AG04450 (cell line): ENCODE measurements around the gene DYRK3. TPM values are rescaled to one million over a fixed set of nuclear protein-coding genes. Genes with fewer than 3 reads are reported as not detected.
"Not testable (repeated sequence)": the region's sequence is repeated elsewhere in the genome, so short reads cannot be mapped to it uniquely, and the experiment has no call there.

Experiments used
- CTCF ChIA-PET: fragments of 300-600, 350-600 bp; formaldehyde crosslinking; extraction: SDS; loops from one replicate; lab custom pipeline; 2022; ENCODE audit warnings: antibody characterized with exemption, inconsistent platforms; lab: Charles Lee
- POLR2A ChIA-PET: fragments of 350-600 bp; formaldehyde crosslinking; extraction: SDS; loops from one replicate; lab custom pipeline; 2021; ENCODE audit warnings: antibody characterized with exemption, inconsistent platforms; lab: Yijun Ruan, JAX
- DNase-seq: peaks from one replicate; pipeline ENCODE4 v3.0.0-alpha.2; 2011; ENCODE audit warnings: low read depth, low spot score
- H3K27ac ChIP-seq: one replicate; pipeline ENCODE4 v1.5.1; 2012; ENCODE audit warnings: low read depth, low read length, control low read depth
- H3K27me3 ChIP-seq: one replicate; pipeline ENCODE4 v1.6.0; 2012; ENCODE audit warnings: low read length; ENCODE audit not compliant: control insufficient read depth, insufficient read depth
- H3K4me3 ChIP-seq: 2 replicates; pipeline ENCODE4 v1.5.1; 2011; ENCODE audit warnings: mild to moderate bottlenecking, low read depth, low read length, control low read depth
- H3K9me3 ChIP-seq: 2 replicates; pipeline ENCODE4 v1.5.1; 2012; ENCODE audit warnings: low read length; ENCODE audit not compliant: control insufficient read depth, insufficient read depth
- polyA plus RNA-seq: library from polyadenylated mRNA; depleted of rRNA; stranded (reverse); fragments of >200 nt; gene quantifications from 2 replicates; pipeline ENCODE4 v1.2.3, GENCODE V29; 2011
- TF ChIP-seq, protein P1 (sequence below): IDR thresholded peaks from 2 replicates; pipeline ENCODE4 v1.5.1; 2011; ENCODE audit warnings: low read depth, low read length, control low read depth, inconsistent platforms

Gene DYRK3
- polyA plus RNA-seq, 1 experiment = 13.4 TPM

DNA sequence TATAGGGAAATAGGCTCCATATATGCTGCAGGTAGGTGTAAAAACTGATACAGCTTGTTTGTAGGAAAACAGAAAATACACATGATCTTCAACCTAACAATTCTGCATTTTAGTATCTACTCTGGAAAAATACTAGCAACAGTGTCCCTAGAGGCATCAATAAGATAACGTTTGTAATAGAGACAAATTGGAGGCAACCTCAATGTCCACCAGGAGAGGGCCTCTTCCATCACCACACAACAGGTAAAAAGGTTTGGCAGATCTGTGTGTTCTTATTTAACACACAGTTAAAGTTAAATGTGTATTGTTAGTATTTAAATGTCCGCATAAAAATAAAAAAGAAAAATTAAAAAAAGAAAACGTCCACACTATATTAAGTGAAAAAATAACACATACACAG is 28.5 kb upstream of the DYRK3 start:
- DNase-seq = no peak
- TF ChIP-seq, protein P1, sequence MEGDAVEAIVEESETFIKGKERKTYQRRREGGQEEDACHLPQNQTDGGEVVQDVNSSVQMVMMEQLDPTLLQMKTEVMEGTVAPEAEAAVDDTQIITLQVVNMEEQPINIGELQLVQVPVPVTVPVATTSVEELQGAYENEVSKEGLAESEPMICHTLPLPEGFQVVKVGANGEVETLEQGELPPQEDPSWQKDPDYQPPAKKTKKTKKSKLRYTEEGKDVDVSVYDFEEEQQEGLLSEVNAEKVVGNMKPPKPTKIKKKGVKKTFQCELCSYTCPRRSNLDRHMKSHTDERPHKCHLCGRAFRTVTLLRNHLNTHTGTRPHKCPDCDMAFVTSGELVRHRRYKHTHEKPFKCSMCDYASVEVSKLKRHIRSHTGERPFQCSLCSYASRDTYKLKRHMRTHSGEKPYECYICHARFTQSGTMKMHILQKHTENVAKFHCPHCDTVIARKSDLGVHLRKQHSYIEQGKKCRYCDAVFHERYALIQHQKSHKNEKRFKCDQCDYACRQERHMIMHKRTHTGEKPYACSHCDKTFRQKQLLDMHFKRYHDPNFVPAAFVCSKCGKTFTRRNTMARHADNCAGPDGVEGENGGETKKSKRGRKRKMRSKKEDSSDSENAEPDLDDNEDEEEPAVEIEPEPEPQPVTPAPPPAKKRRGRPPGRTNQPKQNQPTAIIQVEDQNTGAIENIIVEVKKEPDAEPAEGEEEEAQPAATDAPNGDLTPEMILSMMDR = peak; percentile 63
- CTCF ChIA-PET = interaction anchor here (0.6 to 8.1 kb wide), 11 partner anchors 8 to 375 kb away, joined by 3 to 104 read pairs (median 5); no protein-coding TSS in a partner anchor
- no peaks in the 10 kb centered on the region for H3K9me3 ChIP-seq
- POLR2A ChIA-PET = no interaction called here
- no peak overlapping the region for H3K4me3 ChIP-seq
- H3K27ac ChIP-seq = no peak overlapping the region
- H3K27me3 ChIP-seq = no peaks in the 10 kb centered on the region

GRCh38 chr1:206608108-206608698 is 27.1 kb upstream of the DYRK3 start:
- ChIA-PET CTCF (interaction anchor here (0.6 to 8.1 kb wide), 12 partner anchors 9 to 374 kb away, joined by 3 to 104 read pairs (median 7); no protein-coding TSS in a partner anchor), POLR2A (no interaction called here)
- TF ChIP-seq, protein P1 = peak; percentile 82
- Histone ChIP-seq H3K4me3 (no peak overlapping the region), H3K9me3 (no peaks in the 10 kb centered on the region), H3K27me3 (no peaks in the 10 kb centered on the region), H3K27ac (no peak overlapping the region)
- DNase-seq = no peak

DNA sequence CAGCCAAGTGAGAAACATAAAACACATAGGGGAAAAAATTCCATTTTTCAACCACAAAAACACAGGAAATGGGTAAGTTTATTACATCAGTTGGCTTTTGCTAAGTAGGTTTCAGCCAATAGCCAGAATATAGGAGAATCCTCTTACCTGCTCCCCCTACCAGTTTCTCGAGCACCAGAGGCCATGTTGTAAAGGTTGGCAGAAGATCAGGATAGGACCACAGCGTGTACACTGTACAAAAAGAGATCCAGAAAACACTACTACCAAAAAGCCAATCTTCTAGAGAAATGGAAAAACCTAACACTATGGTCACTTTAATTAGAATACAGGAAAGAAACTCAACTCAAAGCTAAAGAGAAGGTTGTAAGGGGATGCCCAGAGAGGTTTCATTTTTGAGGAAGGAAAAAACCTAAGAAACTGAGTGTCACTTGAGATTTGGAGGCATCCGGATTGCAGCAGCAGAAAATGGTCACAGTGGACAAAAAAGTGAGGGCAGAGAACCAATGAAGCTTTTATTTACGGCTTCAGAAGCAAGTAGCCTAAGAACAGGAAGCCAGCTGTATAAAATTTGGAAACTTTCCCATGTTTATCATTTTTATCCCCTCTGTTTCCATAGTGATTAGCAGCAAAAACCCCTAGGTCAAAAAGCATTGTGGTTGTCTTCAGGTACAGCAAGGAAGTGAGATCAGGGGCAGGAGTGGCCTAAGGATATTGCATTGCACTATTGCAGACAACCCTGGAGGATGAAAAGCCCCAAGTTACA is 25.9 kb upstream of the DYRK3 start:
- no peaks in the 10 kb centered on the region for H3K27me3 ChIP-seq
- no peaks in the 10 kb centered on the region for H3K9me3 ChIP-seq
- ChIA-PET CTCF (interaction anchor here (0.7 to 8.1 kb wide), 11 partner anchors 10 to 373 kb away, joined by 3 to 104 read pairs (median 5); no protein-coding TSS in a partner anchor), POLR2A (no interaction called here)
- H3K4me3 ChIP-seq = no peak overlapping the region
- DNase-seq = no peak
- TF ChIP-seq, protein P1 = no peak
- no peak overlapping the region for H3K27ac ChIP-seq

GRCh38 chr1:206612129-206612876 is 23.0 kb upstream of the DYRK3 start, which contains the start of gene EIF2D:
TSS of gene EIF2D (minus strand) at chr1:206612465. CDS start at chr1:206612342, 123 bp downstream.
- TF ChIP-seq, protein P1 = peak; percentile 91
- H3K27me3 ChIP-seq = peaks cover 6% of the 10 kb centered on the region

DNA sequence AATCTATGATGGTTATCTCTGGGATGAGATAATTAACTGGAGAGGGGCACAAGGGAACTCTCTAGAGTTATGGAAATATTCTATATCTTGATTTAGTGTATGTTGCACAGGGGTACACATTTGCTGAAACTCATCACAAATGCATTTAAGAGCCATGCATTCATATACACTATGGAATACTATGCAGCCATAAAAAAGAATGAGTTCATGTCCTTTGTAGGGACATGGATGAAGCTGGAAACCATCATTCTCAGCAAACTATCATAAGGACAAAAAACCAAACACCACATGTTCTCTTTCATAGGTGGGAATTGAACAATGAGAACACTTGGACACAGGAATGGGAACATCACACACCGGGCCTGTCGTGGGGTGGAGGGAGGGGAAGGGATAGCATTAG is 8.9 kb upstream of the DYRK3 start:
- H3K9me3 ChIP-seq, POLR2A ChIA-PET, H3K27me3 ChIP-seq, H3K27ac ChIP-seq, H3K4me3 ChIP-seq, DNase-seq: not testable (repeated sequence)
- CTCF ChIA-PET = interaction anchor here (2.3 to 2.9 kb wide), 3 partner anchors 14 to 286 kb away, joined by 10 to 26 read pairs (median 24); partner anchors contain the start of gene EIF2D

More at GRCh38 chr1:206612129-206612876, 23.0 kb upstream of the DYRK3 start, which contains the start of gene EIF2D:
- ChIA-PET CTCF (interaction anchor here (0.6 to 8.1 kb wide), 65 partner anchors 9 to 1399 kb away, joined by 3 to 104 read pairs (median 4); partner anchors contain the start of genes DYRK3 and RASSF5), POLR2A (interaction anchor here (0.8 to 1.3 kb wide), 8 partner anchors 10 to 105 kb away, joined by 4 to 19 read pairs (median 6); partner anchors contain the start of genes DYRK3 and RASSF5)
- Histone ChIP-seq H3K4me3 (peak within 1 kb of the TSS; percentile 93), H3K27ac (peak within 1 kb of the TSS; percentile 93), H3K9me3 (no peaks in the 10 kb centered on the region)
- DNase-seq = peak; percentile 73
